Fibroblast of pulmonary artery (primary cell): ENCODE measurements around the gene DUSP22.

Source experiments
- DNase-seq: peaks from one replicate; pipeline ENCODE4 v3.0.0-alpha.2; 2010; ENCODE audit warnings: low read depth
- H3K4me3 ChIP-seq: replicated peaks from 2 replicates; pipeline ENCODE4 v1.5.1; 2011; ENCODE audit warnings: low read depth, mild to moderate bottlenecking, control low read depth, low read length, moderate library complexity
- TF ChIP-seq, protein P1 (sequence below): IDR thresholded peaks from 2 replicates; pipeline ENCODE4 v1.5.1; 2011; ENCODE audit warnings: mild to moderate bottlenecking, control low read depth, low read length, inconsistent platforms; ENCODE audit errors: missing control alignments

Gene DUSP22

DNA sequence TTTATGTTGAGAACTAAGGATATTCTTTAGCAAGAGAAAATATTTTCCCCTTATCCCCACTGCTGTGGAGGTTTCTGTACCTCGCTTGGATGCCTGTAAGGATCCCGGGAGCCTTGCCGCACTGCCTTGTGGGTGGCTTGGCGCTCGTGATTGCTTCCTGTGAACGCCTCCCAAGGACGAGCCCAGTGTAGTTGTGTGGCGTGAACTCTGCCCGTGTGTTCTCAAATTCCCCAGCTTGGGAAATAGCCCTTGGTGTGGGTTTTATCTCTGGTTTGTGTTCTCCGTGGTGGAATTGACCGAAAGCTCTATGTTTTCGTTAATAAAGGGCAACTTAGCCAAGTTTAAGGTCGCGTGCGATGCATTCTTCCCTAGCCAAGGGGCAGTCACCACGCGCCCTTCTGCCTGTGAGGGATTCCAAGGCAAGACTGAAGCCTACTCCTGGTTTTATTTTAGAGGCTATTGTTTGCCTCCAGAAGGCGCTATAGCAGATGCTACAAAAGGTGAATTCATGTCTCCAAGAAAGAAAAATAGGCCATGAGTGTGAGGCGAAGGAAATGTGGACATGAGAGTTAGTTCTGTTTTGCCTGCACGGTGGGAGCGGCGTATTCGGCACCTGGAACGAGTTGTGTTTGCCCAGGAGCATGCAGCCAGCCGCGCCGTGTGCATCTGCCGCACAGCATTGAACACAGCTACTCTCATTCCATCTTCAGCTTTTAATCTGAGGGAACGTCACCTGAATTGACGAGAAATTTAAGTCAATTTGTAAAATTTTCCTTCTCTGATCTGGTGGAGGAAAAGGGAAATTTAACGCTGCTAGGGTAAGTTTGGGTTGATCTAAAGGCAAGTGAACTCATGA is 59.0 kb downstream of the DUSP22 start:
- no peak for DNase-seq
- TF ChIP-seq, protein P1, sequence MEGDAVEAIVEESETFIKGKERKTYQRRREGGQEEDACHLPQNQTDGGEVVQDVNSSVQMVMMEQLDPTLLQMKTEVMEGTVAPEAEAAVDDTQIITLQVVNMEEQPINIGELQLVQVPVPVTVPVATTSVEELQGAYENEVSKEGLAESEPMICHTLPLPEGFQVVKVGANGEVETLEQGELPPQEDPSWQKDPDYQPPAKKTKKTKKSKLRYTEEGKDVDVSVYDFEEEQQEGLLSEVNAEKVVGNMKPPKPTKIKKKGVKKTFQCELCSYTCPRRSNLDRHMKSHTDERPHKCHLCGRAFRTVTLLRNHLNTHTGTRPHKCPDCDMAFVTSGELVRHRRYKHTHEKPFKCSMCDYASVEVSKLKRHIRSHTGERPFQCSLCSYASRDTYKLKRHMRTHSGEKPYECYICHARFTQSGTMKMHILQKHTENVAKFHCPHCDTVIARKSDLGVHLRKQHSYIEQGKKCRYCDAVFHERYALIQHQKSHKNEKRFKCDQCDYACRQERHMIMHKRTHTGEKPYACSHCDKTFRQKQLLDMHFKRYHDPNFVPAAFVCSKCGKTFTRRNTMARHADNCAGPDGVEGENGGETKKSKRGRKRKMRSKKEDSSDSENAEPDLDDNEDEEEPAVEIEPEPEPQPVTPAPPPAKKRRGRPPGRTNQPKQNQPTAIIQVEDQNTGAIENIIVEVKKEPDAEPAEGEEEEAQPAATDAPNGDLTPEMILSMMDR: no peak
- no peak overlapping the region for H3K4me3 ChIP-seq

DNA sequence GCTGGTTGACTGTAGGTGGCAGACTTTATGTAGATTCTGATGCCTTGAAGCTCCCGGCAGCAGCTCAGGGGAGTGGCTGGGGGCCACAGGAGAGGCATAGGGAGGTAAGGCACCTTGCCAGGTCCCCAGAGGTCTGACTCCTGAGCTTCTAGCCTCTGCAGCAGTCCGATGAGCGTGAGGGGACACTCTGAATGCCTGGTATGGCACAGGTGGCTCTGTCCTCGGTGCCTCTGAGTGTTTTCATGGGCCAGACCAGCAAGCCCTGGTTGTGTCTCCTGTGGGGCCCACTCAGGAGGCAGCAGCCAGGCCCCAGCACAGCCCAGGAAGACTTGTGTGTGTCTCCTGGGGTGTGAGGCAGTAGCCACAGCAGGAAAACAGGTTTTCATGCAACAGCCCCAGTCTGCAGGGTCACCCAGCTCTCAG is 59.6 kb downstream of the DUSP22 start:
- no peak overlapping the region for H3K4me3 ChIP-seq
- TF ChIP-seq, protein P1: no peak
- DNase-seq: no peak

DNA sequence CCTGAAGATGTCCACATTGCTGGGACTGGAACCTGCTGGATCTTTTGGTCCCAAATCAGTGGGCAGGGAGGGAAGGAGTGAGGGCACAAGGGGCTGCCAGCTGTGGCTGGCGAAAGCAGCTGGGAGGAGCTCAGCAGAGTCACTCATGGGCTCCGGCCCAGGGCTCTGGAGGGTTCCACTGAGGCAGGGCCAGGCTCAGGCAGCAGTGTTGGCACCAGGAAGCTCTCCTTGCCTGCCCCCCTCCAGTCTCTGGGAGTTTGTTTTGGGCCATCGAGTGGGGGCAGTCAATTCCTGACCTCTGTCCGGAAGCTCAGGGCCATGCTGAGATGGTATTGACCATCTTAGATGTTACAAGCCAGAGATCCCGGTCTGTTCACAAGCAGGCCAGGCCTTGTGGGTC is 60.2 kb downstream of the DUSP22 start:
- H3K4me3 ChIP-seq: no peak overlapping the region
- no peak for DNase-seq
- TF ChIP-seq, protein P1: no peak

DNA sequence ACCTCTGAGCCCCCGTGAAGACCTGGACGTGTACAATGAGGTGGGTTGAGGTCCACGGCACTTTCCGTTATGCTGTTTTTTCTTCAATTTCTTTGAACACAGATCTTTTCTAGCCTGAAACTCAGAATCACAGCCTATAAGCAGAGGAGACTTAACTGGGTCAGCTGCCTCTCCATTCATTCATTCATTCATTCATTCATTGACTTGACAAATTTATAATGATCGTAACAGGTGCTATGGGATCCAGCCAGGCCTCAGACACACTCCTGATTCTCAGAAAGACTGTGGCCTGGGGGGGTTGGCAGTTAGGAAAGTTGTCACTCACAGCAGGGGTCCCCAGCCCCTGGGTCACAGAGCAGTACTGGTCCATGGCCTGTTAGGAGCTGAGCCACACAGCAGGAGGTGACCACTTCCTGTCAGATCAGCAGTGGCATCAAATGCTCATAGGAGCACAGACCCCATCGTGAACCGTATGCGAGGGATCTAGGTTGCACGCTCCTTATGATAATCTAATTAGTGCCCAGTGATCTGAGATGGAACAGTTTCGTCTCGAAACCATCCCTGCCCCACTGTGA is 60.7 kb downstream of the DUSP22 start:
- TF ChIP-seq, protein P1: no peak
- DNase-seq: no peak
- no peak overlapping the region for H3K4me3 ChIP-seq

DNA sequence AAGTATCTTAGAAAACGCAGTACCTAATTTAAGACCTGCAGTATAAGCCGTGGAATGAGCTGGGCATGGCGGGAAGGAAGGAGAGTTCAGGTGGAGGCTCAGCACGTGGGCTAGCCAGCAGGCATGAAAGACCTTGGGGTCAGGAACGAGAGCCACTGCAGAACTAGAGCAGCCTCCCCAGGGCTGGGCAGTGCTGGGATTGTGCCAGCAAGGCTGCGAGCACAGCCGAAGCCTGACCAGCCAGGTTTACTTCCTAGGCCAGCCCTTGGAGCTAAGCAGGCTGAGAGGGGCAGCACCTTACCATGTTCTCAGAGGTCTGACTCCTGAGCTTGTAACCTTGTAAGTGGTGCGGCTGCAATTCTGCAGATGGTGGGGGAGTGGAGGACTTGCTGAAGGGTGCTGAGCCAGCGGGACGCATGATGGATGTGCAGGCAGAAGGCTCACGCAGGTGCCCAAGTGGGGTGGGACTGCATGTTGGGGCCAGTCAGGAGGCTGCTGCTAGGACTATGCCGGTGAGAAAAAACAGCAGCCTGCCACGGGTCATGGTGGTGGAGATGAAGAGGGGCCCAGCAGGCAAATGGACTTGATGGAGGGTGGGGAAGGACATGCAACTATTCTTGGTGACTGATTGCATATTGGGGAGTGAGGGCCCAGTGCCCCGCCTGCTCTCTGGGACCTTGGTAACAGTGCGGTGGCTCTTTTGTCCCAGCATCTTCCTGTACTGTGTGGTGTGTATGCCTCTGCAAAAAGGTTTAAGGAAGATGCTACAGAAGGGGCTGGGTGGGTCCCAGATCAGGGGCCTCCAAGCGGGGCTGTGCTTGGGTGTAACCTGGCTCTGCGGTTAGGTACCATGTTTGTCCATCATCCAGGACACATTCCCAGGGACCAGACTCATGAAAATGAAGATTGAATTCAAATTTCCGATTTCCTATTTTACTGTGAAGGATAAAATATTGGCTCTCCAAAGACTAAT is 61.6 kb downstream of the DUSP22 start:
- H3K4me3 ChIP-seq: no peak overlapping the region
- DNase-seq: no peak
- TF ChIP-seq, protein P1: no peak

DNA sequence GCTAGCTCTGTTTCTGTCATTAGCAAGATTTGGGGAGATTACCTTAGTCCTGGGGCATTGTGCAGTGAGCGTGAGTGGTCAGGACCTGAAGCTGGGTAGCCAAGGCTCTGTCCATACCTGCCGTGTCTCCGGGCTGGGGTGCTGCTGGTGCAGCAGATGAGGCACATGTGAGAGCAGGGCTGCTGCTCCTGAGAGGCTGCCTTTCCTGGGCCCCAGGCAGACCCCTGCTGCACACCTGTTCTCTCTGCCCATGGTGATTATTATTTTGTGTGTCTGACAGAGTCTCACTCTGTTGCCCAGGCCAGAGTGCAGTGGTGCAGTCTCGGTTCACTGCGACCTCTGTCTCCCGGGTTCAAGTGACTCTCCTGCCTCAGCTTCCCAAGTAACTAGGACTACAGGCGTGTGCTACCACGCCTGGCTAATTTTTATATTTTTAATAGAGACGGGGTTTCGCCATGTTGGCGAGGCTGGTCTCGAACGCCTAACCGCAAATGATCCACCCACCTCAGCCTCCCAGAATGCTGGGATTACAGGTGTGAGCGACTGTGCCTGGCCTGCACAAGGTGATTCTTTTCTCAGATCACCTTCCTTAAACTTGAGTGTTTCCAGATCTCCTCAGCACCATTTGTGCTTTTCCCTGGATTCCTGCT is 62.5 kb downstream of the DUSP22 start:
- no peak for DNase-seq
- TF ChIP-seq, protein P1: no peak
- no peak overlapping the region for H3K4me3 ChIP-seq
